SIG-M5 treated with dmso at 0.1 percent for 504 hours (cell line): ENCODE measurements around the gene TAS2R31.

Experiments used
- DNase-seq: peaks from one replicate; lab custom pipeline; 2025; ENCODE audit not compliant: unreplicated experiment; lab: John Stamatoyannopoulos, UW

TAS2R31 gene

DNA sequence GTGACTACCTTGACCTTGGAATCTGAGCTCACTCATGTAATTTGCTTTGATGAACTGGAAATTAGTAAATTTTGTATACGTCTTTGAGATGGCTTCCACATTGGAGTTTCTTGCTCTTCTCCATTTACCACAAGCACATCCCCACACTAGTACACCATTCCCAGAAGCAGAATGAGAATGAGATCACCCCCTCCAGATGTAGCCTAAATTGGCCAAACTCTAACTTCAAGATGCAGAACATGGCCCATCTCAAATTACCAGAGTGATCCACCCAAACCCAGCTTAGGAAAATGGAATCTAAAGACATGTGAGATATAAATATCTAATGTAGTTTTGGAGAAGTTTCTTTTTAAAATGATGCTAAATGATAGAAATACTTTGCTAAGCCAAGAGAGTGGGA lies 23.6 kb downstream of the TAS2R31 start:
- no peak for DNase-seq

DNA sequence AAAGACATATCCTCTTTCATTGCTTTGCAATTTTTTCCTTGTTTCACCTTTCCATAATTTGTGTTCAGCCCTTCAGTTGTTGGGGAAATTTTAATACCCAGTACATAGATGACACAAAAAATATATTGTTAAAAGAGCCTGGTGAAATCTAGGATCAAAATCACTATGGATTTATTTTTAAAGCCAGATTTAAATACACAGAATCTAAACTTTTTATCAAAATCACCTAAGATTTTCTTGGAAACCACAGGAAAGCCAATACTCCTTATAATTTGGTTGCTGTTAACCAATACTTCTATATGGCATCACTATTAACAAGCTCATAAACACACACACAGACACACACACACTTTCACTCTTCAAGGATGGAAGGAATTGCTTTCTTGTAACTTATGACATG lies 33.0 kb downstream of the TAS2R31 start, which contains the start of gene TAS2R20:
TAS2R20 (minus strand) TSS at position 101 of the 400 bp plus-strand sequence. CDS start 429 bp downstream, outside the sequence.
- no peak for DNase-seq

DNA sequence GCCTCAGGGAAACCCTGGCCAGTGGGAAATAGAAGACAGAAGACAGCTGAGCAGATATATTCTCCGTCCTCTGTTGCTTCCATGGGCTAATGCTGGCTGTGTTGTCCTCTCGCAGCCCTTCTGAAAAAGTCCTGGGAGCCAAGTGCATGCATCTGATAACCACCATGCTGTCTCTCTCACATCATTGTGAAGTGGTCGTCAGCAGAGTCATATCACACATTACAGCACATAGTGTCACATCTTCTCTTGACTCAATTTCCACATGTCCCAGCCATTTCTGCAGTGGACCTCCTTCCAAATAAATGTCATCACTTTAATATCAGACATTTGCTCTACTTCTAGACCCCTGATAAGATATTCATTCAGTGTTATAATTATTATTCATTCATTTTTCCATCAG lies 36.9 kb downstream of the TAS2R31 start:
- DNase-seq: no peak

GRCh38 chr12:10989107-10989506 lies 42.1 kb downstream of the TAS2R31 start:
- no peak for DNase-seq

DNA sequence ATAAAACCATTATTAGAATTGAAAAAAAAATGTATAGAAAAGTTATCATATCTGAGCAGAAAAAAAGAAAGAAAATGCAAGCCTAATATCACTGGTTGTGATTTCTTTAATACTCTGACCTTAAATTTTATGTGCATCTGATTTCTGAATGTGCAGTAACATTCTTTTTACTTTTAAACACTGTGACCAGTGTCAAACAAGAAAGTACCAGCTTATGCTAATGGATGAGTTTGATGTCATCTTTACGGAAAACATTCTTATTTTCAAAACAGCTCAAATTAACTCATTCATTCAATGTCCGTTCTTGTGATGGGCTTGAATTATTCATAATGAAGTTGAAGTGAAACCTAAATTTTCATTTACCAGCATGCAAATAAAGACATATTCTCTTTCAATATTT lies 44.4 kb downstream of the TAS2R31 start, which contains the start of gene TAS2R50:
TAS2R50 (minus strand) TSS at position 101 of the 400 bp plus-strand sequence; CDS start at position 49, 52 bp downstream.
- DNase-seq: no peak

DNA sequence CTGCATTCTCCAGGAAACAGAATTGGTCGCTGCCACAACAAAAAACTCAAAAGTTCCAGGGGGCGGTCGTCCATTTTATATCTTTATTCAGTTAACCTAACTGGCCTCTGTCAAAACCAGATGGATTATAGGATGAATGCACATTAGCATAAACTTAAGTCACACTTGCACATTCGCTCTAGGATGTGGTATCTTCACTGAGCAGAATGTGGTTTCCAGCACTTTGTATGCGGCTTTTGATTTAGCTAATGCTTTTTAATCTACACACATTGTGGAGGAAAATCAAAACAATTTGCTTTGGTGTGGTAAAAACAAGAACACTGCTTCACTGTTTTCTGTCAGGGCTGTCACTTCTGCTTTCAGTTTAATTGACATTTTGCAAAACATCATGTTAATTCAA lies 49.0 kb downstream of the TAS2R31 start:
- no peak for DNase-seq
